GM12874 (cell line): ENCODE results near the gene PDGFA.

ENCODE experiments used
- CTCF ChIP-seq: IDR thresholded peaks from 2 replicates; pipeline ENCODE4 v1.5.1; 2011; ENCODE audit warnings: low read depth, mild to moderate bottlenecking, control low read depth, low read length, moderate library complexity; ENCODE audit not compliant: insufficient read depth

PDGFA gene

DNA sequence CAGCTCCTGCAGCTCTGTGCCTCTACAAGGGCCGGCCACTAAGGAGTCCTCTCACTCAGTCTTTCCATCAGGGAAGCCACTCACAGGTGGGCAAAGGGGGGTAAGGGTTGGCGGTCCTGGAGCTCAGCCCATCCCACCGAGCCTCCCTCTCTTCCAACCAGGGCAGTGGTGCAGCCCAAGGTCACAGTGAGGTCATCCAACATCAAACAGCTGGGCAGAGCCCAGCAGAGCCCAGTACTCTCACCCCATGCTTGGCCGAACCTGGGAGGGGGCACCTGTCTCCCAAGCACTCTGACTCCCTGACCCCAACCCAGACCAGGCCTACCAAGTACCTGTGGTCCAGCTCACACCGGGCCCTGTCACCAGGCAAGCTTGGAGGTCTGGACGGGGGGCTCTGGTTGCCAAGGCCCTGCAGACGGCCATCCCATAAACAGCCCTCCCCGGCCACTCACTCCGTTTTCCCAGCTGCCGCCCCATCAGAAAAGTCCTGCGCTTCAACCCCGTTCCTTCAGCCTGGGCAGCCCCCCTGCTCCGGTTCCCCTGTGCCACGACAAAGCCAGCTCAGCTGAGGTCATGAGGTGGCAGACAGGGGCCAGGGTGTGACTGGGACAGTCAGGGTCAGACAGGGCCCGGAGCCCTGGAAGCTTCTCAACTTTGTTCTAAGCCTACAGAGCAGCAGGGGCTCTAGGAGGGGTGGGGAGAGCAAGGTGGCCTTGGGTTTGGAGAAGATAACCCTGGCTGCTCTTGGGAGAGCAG lies 27.5 kb downstream of the PDGFA start:
- TF ChIP-seq CTCF: no peak

DNA sequence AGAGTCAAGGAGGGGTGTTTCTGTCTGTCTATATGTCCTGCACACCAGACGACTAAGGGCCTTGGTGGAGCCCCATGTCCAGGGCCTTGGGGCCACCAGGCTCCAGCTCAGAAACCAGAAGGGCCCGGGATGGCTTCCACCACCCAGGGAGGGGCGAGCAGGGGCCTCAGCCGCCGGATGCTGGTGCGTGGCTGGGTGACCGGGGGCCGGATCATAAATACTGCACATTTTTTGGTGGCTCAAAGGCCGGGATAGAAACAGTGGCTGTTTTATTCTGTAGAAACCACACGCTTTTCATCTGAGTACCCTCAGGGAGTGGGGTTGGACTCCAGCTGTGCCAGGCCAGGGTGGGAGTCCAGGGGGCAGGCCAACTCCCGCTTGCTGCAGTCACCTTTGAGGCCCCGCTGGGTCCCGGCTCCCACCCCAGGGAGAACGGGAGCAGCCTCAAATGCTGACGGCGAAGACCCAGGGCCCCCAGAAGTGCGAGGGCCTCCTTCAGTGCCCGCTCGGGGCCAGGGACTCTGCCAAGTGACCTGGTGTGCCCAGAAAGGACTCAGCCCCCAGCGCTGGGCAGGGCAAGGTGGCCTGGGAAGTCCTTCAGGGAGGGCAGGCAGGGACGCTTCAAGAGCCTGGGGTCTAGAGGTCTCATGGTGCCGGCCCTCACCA lies 28.2 kb downstream of the PDGFA start:
- no peak for TF ChIP-seq CTCF

DNA sequence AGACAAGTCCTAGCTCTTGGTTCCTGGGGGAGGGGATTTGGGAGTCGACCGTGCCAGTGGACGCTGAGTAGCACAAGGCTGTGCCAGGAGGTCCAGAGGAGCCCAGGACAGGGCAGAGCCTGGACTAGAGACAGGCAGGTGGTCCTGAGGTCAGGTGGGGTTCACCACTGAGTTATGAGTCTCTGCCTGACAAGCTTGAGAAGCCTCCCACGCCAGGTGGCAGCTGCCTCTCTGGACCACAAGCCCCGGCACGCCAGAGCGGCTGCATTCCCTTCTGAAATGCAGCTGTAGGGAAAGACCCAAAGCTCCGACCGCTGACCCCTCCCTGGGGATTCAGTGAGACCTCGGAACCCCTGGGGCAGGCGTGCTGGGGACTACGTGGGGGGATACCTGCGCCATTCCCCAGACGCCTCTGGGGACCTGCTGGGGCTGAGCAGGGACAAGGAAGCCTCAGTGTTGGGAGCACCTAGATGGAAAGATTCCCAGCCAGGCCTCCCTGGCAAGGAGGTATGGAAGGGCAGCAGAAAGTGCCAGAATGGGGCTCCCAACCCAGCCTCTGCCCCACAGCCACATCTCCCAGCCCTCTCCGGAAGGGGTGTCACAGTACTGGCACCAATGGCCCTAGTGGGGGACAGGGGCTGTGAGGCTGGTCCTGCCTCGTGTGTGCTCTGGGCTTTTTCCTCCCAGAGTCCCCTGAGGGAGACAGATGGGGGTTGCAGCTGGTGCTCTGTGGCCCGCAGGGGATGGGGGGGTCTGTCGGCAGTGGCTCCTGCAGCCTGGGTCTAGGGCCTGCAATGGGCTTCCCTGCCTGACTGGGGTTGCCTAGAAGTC lies 29.0 kb downstream of the PDGFA start:
- TF ChIP-seq CTCF: no peak

DNA sequence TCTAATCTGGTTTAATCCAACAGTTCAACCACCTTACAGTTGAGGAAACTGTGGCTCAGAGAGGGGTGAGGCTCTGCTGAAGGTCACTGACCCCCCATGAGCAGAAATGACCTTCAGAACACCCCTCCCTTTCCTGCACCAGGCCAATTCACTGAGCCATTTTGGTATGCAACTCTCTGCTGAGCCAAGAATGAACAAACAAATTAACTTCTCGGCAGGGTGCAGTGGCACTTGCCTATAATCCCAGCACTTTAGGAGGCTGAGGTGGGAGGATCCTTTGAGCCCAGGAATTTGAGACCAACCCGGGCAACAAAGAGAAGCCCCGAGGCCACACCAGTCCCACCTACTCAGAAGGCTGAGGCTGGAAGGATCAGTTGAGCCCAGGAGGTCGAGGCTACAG lies 29.8 kb downstream of the PDGFA start:
- TF ChIP-seq CTCF: no peak

DNA sequence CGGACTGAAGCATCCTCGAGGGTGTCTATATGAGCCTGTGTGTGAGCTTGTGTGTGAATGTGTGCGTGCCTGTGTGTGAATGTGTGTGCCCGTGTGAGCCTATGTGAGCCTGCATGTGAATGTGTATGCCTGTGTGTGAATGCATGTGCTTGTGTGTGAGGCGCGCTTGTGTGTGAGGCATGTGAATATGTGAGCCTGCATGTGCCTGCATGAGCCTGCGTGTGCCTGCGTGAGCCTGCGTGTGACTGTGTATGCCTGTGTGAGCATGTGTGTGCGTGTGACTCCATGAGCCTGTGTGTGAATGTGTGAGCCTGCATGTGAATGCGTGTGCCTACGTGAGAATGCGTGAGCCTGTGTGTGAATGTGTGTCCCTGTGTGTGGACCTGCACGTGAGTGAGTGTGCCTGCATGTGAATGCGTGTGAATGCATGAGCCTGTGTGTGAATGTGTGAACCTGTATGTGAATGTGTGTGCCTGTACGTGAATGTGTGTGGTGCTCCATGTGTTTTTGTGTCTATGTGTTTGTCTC lies 33.4 kb downstream of the PDGFA start:
- TF ChIP-seq CTCF: no peak

- TF ChIP-seq CTCF: no peak
Observed at GRCh38 chr7:485188-486081, 34.2 kb downstream of the PDGFA start.
